ENCODE results near the gene PUSL1. TPM values are rescaled to one million over a fixed set of nuclear protein-coding genes. Genes with fewer than 3 reads are reported as not detected.

Gene PUSL1
- total and polyA plus RNA-seq, 2 of the 13 experiments (the other 11 are each of a cell fraction or from before 2014, with no cell fraction given), result 8.3 to 22.2 TPM

- TF ChIP-seq ZBTB42 (CRISPR knock-in tag; IDR thresholded peaks at IDR 0.05) (0 out of 2 replicates have a peak, but pooled peaks have one; percentile 44), MATR3 (CRISPR knock-in tag; IDR thresholded peaks at IDR 0.05) (no peak), ZNF710 (CRISPR knock-in tag; IDR thresholded peaks at IDR 0.05; ENCODE audit: borderline replicate concordance) (no peak; the same call in 1 of the 2 replicates), IKZF5 (CRISPR knock-in tag; IDR thresholded peaks at IDR 0.05) (no peak), FOSL2 (CRISPR knock-in tag; IDR thresholded peaks at IDR 0.05) (0 out of 2 replicates have a peak, but pooled peaks have one; percentile 25), RFX5 (IDR thresholded peaks at IDR 0.05; ENCODE audit: low read depth, low read length) (peak; percentile 13; the same call in 1 of the 2 replicates), ZFYVE20 (CRISPR knock-in tag; IDR thresholded peaks at IDR 0.05; ENCODE audit: borderline replicate concordance, low read depth) (0 out of 2 replicates have a peak, but pooled peaks have one; percentile 32), PATZ1 (CRISPR knock-in tag; IDR thresholded peaks at IDR 0.05) (peak; percentile 42; the same call in 1 of the 2 replicates), SP2 (CRISPR knock-in tag; IDR thresholded peaks at IDR 0.05) (peak; percentile 78), ZNF850 (CRISPR knock-in tag; conservative IDR thresholded peaks at IDR 0.05) (peak; percentile 23; the same call in 1 of the 2 replicates), IRF2 (CRISPR knock-in tag; IDR thresholded peaks at IDR 0.05) (peak; percentile 72; the same call in 1 of the 2 replicates), SIX4 (CRISPR knock-in tag; IDR thresholded peaks at IDR 0.05) (no peak), SUZ12 (IDR thresholded peaks at IDR 0.05; ENCODE audit: low read depth, low read length) (no peak), ZNF589 (CRISPR knock-in tag; conservative IDR thresholded peaks at IDR 0.05) (peak; percentile 59; the same call in 1 of the 2 replicates), ZNF274 (CRISPR knock-in tag; IDR thresholded peaks at IDR 0.05) (0 out of 2 replicates have a peak, but pooled peaks have one; percentile 74), SKI (IDR thresholded peaks at IDR 0.05; ENCODE audit: partially characterized antibody) (peak; percentile 29), HNRNPLL (IDR thresholded peaks at IDR 0.05; ENCODE audit: low read depth, low read length, poor library complexity, severe bottlenecking) (no peak), SMAD9 (CRISPR knock-in tag; IDR thresholded peaks at IDR 0.05) (no peak), MNT (IDR thresholded peaks at IDR 0.05) (no peak), ZNF34 (CRISPR knock-in tag; IDR thresholded peaks at IDR 0.05; ENCODE audit: borderline replicate concordance) (no peak)
- TF ChIP-seq, protein P1, sequence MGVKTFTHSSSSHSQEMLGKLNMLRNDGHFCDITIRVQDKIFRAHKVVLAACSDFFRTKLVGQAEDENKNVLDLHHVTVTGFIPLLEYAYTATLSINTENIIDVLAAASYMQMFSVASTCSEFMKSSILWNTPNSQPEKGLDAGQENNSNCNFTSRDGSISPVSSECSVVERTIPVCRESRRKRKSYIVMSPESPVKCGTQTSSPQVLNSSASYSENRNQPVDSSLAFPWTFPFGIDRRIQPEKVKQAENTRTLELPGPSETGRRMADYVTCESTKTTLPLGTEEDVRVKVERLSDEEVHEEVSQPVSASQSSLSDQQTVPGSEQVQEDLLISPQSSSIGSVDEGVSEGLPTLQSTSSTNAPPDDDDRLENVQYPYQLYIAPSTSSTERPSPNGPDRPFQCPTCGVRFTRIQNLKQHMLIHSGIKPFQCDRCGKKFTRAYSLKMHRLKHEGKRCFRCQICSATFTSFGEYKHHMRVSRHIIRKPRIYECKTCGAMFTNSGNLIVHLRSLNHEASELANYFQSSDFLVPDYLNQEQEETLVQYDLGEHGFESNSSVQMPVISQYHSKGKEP (CRISPR knock-in tag; IDR thresholded peaks at IDR 0.05), result no peak
Observed at GRCh38 chr1:1273512-1274298, 34.7 kb upstream of the PUSL1 start, which contains the start of gene UBE2J2 (continued).

Data from HepG2 (cell line).